ENCODE results near the gene AKAP13.

The AKAP13 gene

DNA sequence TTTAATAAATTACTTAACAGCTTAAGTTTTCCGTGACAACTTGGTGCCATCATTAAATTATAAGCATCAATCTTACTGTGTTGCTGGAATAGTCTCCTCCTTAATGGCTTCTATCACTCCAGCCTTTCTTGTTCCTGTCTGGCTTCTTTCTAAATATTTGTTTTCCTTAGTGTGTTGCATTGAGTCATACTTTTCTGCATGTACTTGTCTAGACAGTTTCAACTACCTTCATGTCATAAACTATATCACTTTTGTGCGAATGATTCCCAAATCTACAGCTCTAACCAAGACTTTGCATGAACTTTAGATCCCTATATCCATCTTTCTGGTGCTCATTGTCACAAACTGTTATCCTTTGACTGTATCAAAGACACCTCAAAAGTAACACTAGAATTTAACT lies 78.4 kb downstream of the AKAP13 start:
- no peak overlapping the region for H3K4me3 ChIP-seq (ENCODE audit: low read depth in 1 of 2, low read length in 1 of 2)
- no peaks in the 10 kb centered on the region for H3K4me1 ChIP-seq (ENCODE audit: control insufficient read depth in 1 of 2, insufficient read depth in 1 of 2, low read depth in 1 of 2, low read length in 1 of 2)
- H3K27ac ChIP-seq = no peak overlapping the region

DNA sequence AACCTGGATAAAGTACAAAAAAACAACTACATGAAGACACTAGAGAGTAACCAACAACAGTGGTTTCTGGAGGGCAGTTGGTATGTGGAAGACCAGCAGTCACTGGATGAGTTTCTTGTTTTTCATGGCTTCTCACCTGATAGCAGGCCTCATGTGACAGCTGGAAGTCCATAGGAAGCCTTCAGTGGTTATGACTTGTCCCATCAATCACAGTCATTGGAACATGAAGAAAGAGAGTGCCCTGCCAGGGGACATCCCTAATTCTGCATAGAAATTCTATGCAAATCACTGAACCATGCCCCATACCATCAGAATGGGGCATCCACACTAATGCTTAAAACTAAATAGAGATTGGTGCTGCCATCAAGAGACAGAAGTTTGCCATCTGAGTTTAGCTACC lies 81.6 kb downstream of the AKAP13 start:
- Histone ChIP-seq H3K36me3 (no peaks in the 10 kb centered on the region), H3K27me3 (no peaks in the 10 kb centered on the region), H3K4me3 (ENCODE audit: low read depth in 1 of 2, low read length in 1 of 2) (no peak overlapping the region), H3K9me3 (no peaks in the 10 kb centered on the region), H3K4me1 (ENCODE audit: control insufficient read depth in 1 of 2, insufficient read depth in 1 of 2, low read depth in 1 of 2, low read length in 1 of 2) (no peaks in the 10 kb centered on the region), H3K27ac (no peak overlapping the region)
- TF ChIP-seq, protein P1, sequence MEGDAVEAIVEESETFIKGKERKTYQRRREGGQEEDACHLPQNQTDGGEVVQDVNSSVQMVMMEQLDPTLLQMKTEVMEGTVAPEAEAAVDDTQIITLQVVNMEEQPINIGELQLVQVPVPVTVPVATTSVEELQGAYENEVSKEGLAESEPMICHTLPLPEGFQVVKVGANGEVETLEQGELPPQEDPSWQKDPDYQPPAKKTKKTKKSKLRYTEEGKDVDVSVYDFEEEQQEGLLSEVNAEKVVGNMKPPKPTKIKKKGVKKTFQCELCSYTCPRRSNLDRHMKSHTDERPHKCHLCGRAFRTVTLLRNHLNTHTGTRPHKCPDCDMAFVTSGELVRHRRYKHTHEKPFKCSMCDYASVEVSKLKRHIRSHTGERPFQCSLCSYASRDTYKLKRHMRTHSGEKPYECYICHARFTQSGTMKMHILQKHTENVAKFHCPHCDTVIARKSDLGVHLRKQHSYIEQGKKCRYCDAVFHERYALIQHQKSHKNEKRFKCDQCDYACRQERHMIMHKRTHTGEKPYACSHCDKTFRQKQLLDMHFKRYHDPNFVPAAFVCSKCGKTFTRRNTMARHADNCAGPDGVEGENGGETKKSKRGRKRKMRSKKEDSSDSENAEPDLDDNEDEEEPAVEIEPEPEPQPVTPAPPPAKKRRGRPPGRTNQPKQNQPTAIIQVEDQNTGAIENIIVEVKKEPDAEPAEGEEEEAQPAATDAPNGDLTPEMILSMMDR (IDR thresholded peaks at IDR 0.05) = no peak

More for the DNA sequence above, 78.4 kb downstream of the AKAP13 start:
- TF ChIP-seq, protein P1 (IDR thresholded peaks at IDR 0.05) = no peak
- H3K9me3 ChIP-seq = no peaks in the 10 kb centered on the region
- no peaks in the 10 kb centered on the region for H3K27me3 ChIP-seq
- H3K36me3 ChIP-seq = no peaks in the 10 kb centered on the region

DNA sequence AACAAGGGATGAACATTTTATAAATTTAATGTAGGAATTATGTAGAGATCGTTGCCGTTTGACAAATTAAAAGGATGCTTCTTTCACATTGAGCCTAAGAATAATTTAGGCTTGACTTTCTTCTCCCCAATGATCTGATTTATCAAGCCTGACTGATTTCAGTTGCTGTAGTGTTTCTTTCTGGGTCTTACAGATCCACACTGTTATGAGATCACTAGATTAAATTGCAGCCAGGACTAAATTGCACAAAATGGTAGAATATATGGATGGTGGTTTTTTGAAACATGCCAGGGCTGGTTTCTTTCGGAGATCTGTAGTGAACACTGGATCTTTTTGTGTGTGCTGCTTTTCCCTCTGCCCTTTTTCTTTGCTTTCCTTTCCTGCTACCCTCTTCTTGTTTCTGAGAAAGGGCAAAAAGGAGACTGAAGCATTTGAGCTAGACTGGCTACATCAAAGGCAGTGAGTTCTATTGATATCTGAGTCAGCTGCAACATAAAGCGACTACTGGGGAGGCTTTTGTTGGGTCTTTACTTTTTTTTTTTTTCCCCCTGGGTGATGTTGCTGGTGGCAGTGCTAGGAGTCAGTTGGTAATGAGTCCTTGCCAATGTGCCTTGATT lies 83.0 kb downstream of the AKAP13 start:
- TF ChIP-seq, protein P1 (IDR thresholded peaks at IDR 0.05) = no peak
- H3K27me3 ChIP-seq = no peaks in the 10 kb centered on the region
- H3K27ac ChIP-seq = no peak overlapping the region
- no peaks in the 10 kb centered on the region for H3K36me3 ChIP-seq
- H3K4me3 ChIP-seq (ENCODE audit: low read depth in 1 of 2, low read length in 1 of 2) = no peak overlapping the region
- H3K4me1 ChIP-seq (ENCODE audit: control insufficient read depth in 1 of 2, insufficient read depth in 1 of 2, low read depth in 1 of 2, low read length in 1 of 2) = no peaks in the 10 kb centered on the region
- H3K9me3 ChIP-seq = no peaks in the 10 kb centered on the region

DNA sequence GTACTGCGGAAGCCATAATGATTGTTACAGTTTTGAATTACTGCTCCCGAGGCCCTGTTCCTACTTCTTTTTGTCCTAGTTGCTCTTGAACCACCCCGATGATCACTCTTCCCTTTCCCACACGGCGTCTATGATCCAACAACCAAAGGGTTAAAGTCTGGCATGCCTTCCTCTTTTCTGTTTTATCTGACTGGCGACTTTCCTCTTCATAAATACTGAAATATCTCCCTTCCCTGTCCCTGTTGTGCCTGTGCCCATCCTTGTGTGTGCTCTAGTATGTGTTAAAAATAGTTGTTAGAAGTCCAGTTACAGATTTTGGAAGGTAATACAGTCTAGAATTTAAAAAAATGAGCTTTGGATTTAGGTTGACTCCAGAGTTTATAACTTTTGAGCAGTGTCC lies 83.6 kb downstream of the AKAP13 start:
- H3K36me3 ChIP-seq = no peaks in the 10 kb centered on the region

DNA sequence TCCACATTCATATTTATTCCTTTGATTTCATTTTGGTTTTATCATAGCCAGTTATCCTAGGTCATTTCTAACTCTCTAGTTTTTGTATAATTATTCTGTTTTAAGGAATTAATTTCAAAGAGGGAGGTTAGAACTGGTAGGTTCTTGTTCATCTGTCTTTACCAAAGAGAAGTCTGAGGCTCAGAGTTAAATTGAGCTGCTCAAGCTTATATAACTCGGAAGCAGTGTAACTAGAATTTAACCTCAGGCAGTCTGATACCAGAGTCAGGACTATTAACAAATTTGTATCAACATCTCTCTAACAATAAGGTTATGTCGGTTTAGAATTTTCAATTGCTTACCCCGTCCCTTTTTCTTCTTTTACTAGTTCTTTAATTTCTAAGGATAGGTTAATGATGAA lies 84.1 kb downstream of the AKAP13 start:
- TF ChIP-seq, protein P1 (IDR thresholded peaks at IDR 0.05) = no peak
- Histone ChIP-seq H3K4me3 (ENCODE audit: low read depth in 1 of 2, low read length in 1 of 2) (no peak overlapping the region), H3K27me3 (no peaks in the 10 kb centered on the region), H3K4me1 (ENCODE audit: control insufficient read depth in 1 of 2, insufficient read depth in 1 of 2, low read depth in 1 of 2, low read length in 1 of 2) (no peaks in the 10 kb centered on the region), H3K9me3 (no peaks in the 10 kb centered on the region), H3K36me3 (no peaks in the 10 kb centered on the region), H3K27ac (no peak overlapping the region)

More for the DNA sequence above, 83.6 kb downstream of the AKAP13 start:
- Histone ChIP-seq H3K27ac (no peak overlapping the region), H3K4me3 (ENCODE audit: low read depth in 1 of 2, low read length in 1 of 2) (no peak overlapping the region), H3K4me1 (ENCODE audit: control insufficient read depth in 1 of 2, insufficient read depth in 1 of 2, low read depth in 1 of 2, low read length in 1 of 2) (no peaks in the 10 kb centered on the region), H3K27me3 (no peaks in the 10 kb centered on the region), H3K9me3 (no peaks in the 10 kb centered on the region)
- TF ChIP-seq, protein P1 (IDR thresholded peaks at IDR 0.05) = no peak
